Liver (tissue), 9 donors: ENCODE data around the gene POLN. TPM values are rescaled to one million over a fixed set of nuclear protein-coding genes. Genes with fewer than 3 reads are reported as not detected.
A peak's percentile ranks its signal among the peaks of the same experiment; 100 is the strongest.

Source experiments
- DNase-seq: peaks from one replicate; pipeline ENCODE4 v3.0.0-alpha.2; 2017; ENCODE audit warnings: low spot score
- H3K27ac ChIP-seq, 2 donors: one replicate each; pipeline ENCODE4 v1.7.0; 2013; ENCODE audit warnings: inconsistent platforms in 2 of 2, low read length in 2 of 2, control low read depth in 1 of 2, low read depth in 1 of 2, mild to moderate bottlenecking in 1 of 2
- H3K27me3 ChIP-seq, 4 donors: one replicate each; pipeline versions ENCODE4 v1.6.1 to v1.7.0; 2013; ENCODE audit warnings: low read length in 3 of 4, inconsistent platforms in 1 of 4, mild to moderate bottlenecking in 1 of 4, moderate library complexity in 1 of 4; ENCODE audit not compliant: control insufficient read depth in 4 of 4, insufficient read depth in 4 of 4
- H3K36me3 ChIP-seq, 4 donors: one replicate each; pipeline versions ENCODE4 v1.6.1 to v1.7.0; 2013; ENCODE audit warnings: low read length in 3 of 4, mild to moderate bottlenecking in 3 of 4, low read depth in 1 of 4, moderate library complexity in 1 of 4; ENCODE audit not compliant: control insufficient read depth in 4 of 4, insufficient read depth in 3 of 4
- H3K4me1 ChIP-seq, 4 donors: one replicate each; pipeline versions ENCODE4 v1.6.1 to v1.7.0; 2013; ENCODE audit warnings: low read length in 3 of 4, mild to moderate bottlenecking in 3 of 4, moderate library complexity in 1 of 4; ENCODE audit not compliant: control insufficient read depth in 4 of 4, insufficient read depth in 4 of 4
- H3K4me3 ChIP-seq, 3 donors: one replicate each; pipeline versions ENCODE4 v1.6.1 to v1.7.0; 2013; ENCODE audit warnings: low read length in 3 of 3, control low read depth in 1 of 3, low read depth in 1 of 3, mild to moderate bottlenecking in 1 of 3
- H3K9ac ChIP-seq, 2 donors: one replicate each; pipeline ENCODE4 v1.7.0; 2013; ENCODE audit warnings: low read length in 2 of 2, mild to moderate bottlenecking in 2 of 2, moderate library complexity in 2 of 2, control low read depth in 1 of 2, low read depth in 1 of 2
- H3K9me3 ChIP-seq, 4 donors: one replicate each; pipeline versions ENCODE4 v1.6.1 to v1.7.0; 2013; ENCODE audit warnings: low read length in 3 of 4; ENCODE audit not compliant: control insufficient read depth in 4 of 4
- CTCF ChIP-seq: fragments of 150-350 bp; IDR thresholded peaks from 2 replicates; pipeline ENCODE4 v1.5.1; 2017; ENCODE audit warnings: improper control_type of control experiment, low read depth, low read length; ENCODE audit not compliant: missing input control
- EGR1 ChIP-seq, 2 donors: IDR thresholded peaks; 2 replicates each; pipeline ENCODE4 v1.6.1; 2016 to 2018; ENCODE audit warnings: antibody characterized with exemption in 2 of 2, low read depth in 2 of 2
- FOXA1 ChIP-seq: IDR thresholded peaks from 2 replicates; pipeline ENCODE4 v1.6.1; 2016; ENCODE audit warnings: antibody characterized with exemption
- FOXA2 ChIP-seq: IDR thresholded peaks from 2 replicates; pipeline ENCODE4 v1.6.1; 2016; ENCODE audit warnings: antibody characterized with exemption
- GABPA ChIP-seq, 2 donors: IDR thresholded peaks in 1 of 2; conservative IDR thresholded peaks in 1 of 2; 2 replicates each; pipeline ENCODE4 v1.6.1; 2016; ENCODE audit warnings: antibody characterized with exemption in 2 of 2, mild to moderate bottlenecking in 1 of 2, moderate library complexity in 1 of 2
- HNF4A ChIP-seq, 2 donors: conservative IDR thresholded peaks; 2 replicates each; pipeline ENCODE4 v1.6.1; 2016; ENCODE audit warnings: antibody characterized with exemption in 2 of 2, mild to moderate bottlenecking in 2 of 2
- JUND ChIP-seq, 2 donors: IDR thresholded peaks; 2 replicates each; pipeline ENCODE4 v1.6.1; 2016; ENCODE audit warnings: antibody characterized with exemption in 2 of 2
- MAX ChIP-seq: IDR thresholded peaks from 2 replicates; pipeline ENCODE4 v1.6.1; 2016; ENCODE audit warnings: antibody characterized with exemption
- NR2F2 ChIP-seq: IDR thresholded peaks from 2 replicates; pipeline ENCODE4 v1.6.1; 2016; ENCODE audit warnings: antibody characterized with exemption
- RAD21 ChIP-seq, 2 donors: IDR thresholded peaks; 2 replicates each; pipeline ENCODE4 v1.6.1; 2016; ENCODE audit warnings: antibody characterized with exemption in 2 of 2, mild to moderate bottlenecking in 2 of 2
- RXRA ChIP-seq, 2 donors: IDR thresholded peaks; 2 replicates each; pipeline ENCODE4 v1.6.1; 2017 to 2018; ENCODE audit warnings: antibody characterized with exemption in 2 of 2, mild to moderate bottlenecking in 1 of 2
- SP1 ChIP-seq: IDR thresholded peaks from 2 replicates; pipeline ENCODE4 v1.6.1; 2018; ENCODE audit warnings: antibody characterized with exemption, mild to moderate bottlenecking
- TAF1 ChIP-seq: conservative IDR thresholded peaks from 2 replicates; pipeline ENCODE4 v1.6.1; 2016; ENCODE audit warnings: antibody characterized with exemption, mild to moderate bottlenecking
- YY1 ChIP-seq: IDR thresholded peaks from 2 replicates; pipeline ENCODE4 v1.6.1; 2016; ENCODE audit warnings: antibody characterized with exemption, mild to moderate bottlenecking
- WGBS: extraction: QIAGEN DNeasy Blood & Tissue Kit; methylation state at CpG from one replicate; pipeline ENCODE4 v1.1.7; 2013; 5-methylcytosine and 5-hydroxymethylcytosine counted together
- polyA plus RNA-seq, 2 donors: library from polyadenylated mRNA; stranded (reverse) in 1 of 2; unstranded in 1 of 2; fragments of 200-250 nt in 1 of 2; fragments of >200 nt in 1 of 2; fragmentation: Nextera tagmentation in 1 of 2; extraction: Ambion mirVana in 1 of 2; gene quantifications; one replicate each; pipeline versions ENCODE4 v1.2.1 to v1.2.3, GENCODE V29; 2013 to 2015
- total RNA-seq, 2 donors: library from RNA; depleted of rRNA; stranded (reverse); fragments of >200 nt; gene quantifications; one replicate each; pipeline ENCODE4 v1.2.3, GENCODE V29; 2014
- TF ChIP-seq, protein P1 (sequence below): IDR thresholded peaks from 2 replicates; pipeline ENCODE4 v1.6.1; 2016; ENCODE audit warnings: antibody characterized with exemption
- TF ChIP-seq, protein P2 (sequence below): IDR thresholded peaks from 2 replicates; pipeline ENCODE4 v1.6.1; 2016; ENCODE audit warnings: antibody characterized with exemption
- TF ChIP-seq, protein P3 (sequence below): IDR thresholded peaks from 2 replicates; pipeline ENCODE4 v1.6.1; 2016; ENCODE audit warnings: antibody characterized with exemption, mild to moderate bottlenecking
- donor health status: healthy.
- donor health status: healthy.
- donor health status: healthy.
- donor health status: healthy.
- donor health status: healthy.

The POLN gene
- total and polyA plus RNA-seq, 4 donors, result 0.44 to 2.3 (median 1.4) TPM

- WGBS, result 93% methylated on average over 18 of the region's 18 CpGs
Observed at GRCh38 chr4:2044542-2045517, 197.1 kb downstream of the POLN start.

More at GRCh38 chr4:2044542-2045517, 197.1 kb downstream of the POLN start:
- H3K4me3 ChIP-seq, result no peak overlapping the region
- peak; percentile 31 for DNase-seq
- H3K9me3 ChIP-seq, result no peaks in the 10 kb centered on the region
- no peak for TF ChIP-seq EGR1 (IDR thresholded peaks at IDR 0.05; ENCODE audit: low read depth in 2 of 2)
- TF ChIP-seq CTCF, result no peak
- TF ChIP-seq FOXA1, result no peak
- TF ChIP-seq RAD21 (IDR thresholded peaks at IDR 0.05), result no peak
- TF ChIP-seq, protein P1, sequence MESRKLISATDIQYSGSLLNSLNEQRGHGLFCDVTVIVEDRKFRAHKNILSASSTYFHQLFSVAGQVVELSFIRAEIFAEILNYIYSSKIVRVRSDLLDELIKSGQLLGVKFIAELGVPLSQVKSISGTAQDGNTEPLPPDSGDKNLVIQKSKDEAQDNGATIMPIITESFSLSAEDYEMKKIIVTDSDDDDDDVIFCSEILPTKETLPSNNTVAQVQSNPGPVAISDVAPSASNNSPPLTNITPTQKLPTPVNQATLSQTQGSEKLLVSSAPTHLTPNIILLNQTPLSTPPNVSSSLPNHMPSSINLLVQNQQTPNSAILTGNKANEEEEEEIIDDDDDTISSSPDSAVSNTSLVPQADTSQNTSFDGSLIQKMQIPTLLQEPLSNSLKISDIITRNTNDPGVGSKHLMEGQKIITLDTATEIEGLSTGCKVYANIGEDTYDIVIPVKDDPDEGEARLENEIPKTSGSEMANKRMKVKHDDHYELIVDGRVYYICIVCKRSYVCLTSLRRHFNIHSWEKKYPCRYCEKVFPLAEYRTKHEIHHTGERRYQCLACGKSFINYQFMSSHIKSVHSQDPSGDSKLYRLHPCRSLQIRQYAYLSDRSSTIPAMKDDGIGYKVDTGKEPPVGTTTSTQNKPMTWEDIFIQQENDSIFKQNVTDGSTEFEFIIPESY, result no peak
- TF ChIP-seq HNF4A (conservative IDR thresholded peaks at IDR 0.05), result no peak
- TF ChIP-seq SP1, result no peak
- no peak for TF ChIP-seq MAX
- TF ChIP-seq, protein P2, sequence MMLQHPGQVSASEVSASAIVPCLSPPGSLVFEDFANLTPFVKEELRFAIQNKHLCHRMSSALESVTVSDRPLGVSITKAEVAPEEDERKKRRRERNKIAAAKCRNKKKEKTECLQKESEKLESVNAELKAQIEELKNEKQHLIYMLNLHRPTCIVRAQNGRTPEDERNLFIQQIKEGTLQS, result no peak
- no peak for TF ChIP-seq RXRA (IDR thresholded peaks at IDR 0.05)
- TF ChIP-seq GABPA (IDR thresholded peaks at IDR 0.05 in 1 of 2, conservative IDR thresholded peaks at IDR 0.05 in 1 of 2), result no peak
- TF ChIP-seq TAF1, result no peak
- no peak for TF ChIP-seq NR2F2
- TF ChIP-seq FOXA2, result no peak
- TF ChIP-seq YY1, result no peak
- TF ChIP-seq, protein P3, sequence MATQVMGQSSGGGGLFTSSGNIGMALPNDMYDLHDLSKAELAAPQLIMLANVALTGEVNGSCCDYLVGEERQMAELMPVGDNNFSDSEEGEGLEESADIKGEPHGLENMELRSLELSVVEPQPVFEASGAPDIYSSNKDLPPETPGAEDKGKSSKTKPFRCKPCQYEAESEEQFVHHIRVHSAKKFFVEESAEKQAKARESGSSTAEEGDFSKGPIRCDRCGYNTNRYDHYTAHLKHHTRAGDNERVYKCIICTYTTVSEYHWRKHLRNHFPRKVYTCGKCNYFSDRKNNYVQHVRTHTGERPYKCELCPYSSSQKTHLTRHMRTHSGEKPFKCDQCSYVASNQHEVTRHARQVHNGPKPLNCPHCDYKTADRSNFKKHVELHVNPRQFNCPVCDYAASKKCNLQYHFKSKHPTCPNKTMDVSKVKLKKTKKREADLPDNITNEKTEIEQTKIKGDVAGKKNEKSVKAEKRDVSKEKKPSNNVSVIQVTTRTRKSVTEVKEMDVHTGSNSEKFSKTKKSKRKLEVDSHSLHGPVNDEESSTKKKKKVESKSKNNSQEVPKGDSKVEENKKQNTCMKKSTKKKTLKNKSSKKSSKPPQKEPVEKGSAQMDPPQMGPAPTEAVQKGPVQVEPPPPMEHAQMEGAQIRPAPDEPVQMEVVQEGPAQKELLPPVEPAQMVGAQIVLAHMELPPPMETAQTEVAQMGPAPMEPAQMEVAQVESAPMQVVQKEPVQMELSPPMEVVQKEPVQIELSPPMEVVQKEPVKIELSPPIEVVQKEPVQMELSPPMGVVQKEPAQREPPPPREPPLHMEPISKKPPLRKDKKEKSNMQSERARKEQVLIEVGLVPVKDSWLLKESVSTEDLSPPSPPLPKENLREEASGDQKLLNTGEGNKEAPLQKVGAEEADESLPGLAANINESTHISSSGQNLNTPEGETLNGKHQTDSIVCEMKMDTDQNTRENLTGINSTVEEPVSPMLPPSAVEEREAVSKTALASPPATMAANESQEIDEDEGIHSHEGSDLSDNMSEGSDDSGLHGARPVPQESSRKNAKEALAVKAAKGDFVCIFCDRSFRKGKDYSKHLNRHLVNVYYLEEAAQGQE, result no peak
- TF ChIP-seq JUND (IDR thresholded peaks at IDR 0.05), result no peak
- H3K27me3 ChIP-seq, result peaks cover 0 to 6% (median 4%) of the 10 kb centered on the region in 4 donors
- H3K36me3 ChIP-seq, result no peaks in the 10 kb centered on the region
- H3K9ac ChIP-seq, result no peak overlapping the region
- H3K4me1 ChIP-seq, result peaks cover 9 to 17% (median 12%) of the 10 kb centered on the region in 4 donors
- H3K27ac ChIP-seq, result no peak overlapping the region
